T-helper 2 cell treated with Interferon-gamma antibody and Interleukin-4, amounts not matched to agents 5 μg/mL and 100 μg/mL, for 36 hours (primary cell): Measurements from ENCODE around the gene PPP1R3C.

Source experiments
- DNase-seq: peaks from one replicate; pipeline ENCODE4 v3.0.0; 2021; ENCODE audit warnings: low spot score
- H3K27ac Mint-ChIP-seq: one replicate; pipeline ENCODE4 v1.8.0; 2021; ENCODE audit warnings: mild to moderate bottlenecking, mixed read lengths
- H3K27me3 Mint-ChIP-seq: one replicate; pipeline ENCODE4 v1.8.0; 2021; ENCODE audit warnings: low read depth, mixed read lengths
- H3K36me3 Mint-ChIP-seq: one replicate; pipeline ENCODE4 v1.8.0; 2021; ENCODE audit warnings: low read depth, mixed read lengths
- H3K4me1 Mint-ChIP-seq: one replicate; pipeline ENCODE4 v1.8.0; 2021; ENCODE audit warnings: low read depth, mixed read lengths
- H3K4me3 Mint-ChIP-seq: one replicate; pipeline ENCODE4 v1.8.0; 2022; ENCODE audit warnings: mild to moderate bottlenecking, moderate library complexity, mixed read lengths
- H3K9me3 Mint-ChIP-seq: one replicate; pipeline ENCODE4 v1.8.0; 2021; ENCODE audit warnings: mixed read lengths

Gene PPP1R3C

DNA sequence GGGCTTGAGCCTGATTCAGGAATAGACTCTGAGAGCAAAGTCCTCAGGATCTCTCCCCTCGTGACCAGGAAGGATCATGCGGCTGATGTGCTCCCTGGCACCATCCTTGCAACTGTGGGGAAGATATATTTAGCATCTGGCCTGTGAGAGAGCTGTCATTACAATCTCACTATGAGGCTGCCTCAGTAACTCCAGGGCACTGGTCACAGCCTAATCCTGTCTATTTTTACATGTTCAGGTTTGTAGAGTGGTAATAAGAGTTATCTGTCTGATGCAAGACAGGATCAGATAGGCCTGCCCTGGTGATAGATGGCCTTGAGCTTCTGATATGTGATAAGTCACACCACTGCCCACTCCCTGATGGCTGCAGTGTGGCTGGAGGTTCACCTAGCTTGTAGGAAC is 50.7 kb downstream of the PPP1R3C start:
- H3K9me3 Mint-ChIP-seq: no peaks in the 10 kb centered on the region
- no peaks in the 10 kb centered on the region for H3K36me3 Mint-ChIP-seq
- H3K27me3 Mint-ChIP-seq: peaks cover 6% of the 10 kb centered on the region
- no peak overlapping the region for H3K4me3 Mint-ChIP-seq
- DNase-seq: no peak
- H3K27ac Mint-ChIP-seq: no peak overlapping the region
- no peaks in the 10 kb centered on the region for H3K4me1 Mint-ChIP-seq

DNA sequence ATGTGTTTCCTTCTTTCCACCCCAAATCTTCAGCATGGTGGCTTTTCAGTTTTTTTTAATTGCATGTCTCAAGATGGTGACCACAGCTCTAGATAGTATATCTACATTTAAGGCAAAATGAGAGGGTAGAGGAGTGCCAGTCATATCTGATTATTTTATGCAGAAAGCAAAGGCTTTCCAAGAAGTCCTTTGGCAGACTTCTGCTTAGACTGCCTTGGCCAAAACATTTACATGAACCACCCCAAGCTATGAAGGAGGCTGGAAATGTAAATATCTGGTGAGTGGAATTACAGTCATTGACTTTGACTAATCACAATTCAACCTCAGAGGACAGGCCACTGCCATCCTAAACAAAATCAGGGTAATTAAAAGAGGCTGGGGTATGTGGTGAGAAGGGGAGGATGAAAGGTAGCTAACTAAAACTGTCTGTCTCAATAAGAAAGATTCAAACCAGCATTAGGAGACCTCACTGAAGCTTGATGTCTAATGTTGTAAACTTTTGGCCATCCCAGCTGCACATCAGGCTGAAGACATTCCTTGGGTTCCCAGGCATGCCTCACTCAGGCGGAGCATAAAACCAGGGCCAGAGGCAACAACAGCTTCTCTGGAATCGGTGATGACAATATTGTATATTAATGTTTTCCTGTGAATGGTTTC is 53.4 kb downstream of the PPP1R3C start:
- H3K4me3 Mint-ChIP-seq: no peak overlapping the region
- no peaks in the 10 kb centered on the region for H3K4me1 Mint-ChIP-seq
- no peaks in the 10 kb centered on the region for H3K9me3 Mint-ChIP-seq
- no peaks in the 10 kb centered on the region for H3K36me3 Mint-ChIP-seq
- no peak overlapping the region for H3K27ac Mint-ChIP-seq
- peaks cover 3% of the 10 kb centered on the region for H3K27me3 Mint-ChIP-seq
- no peak for DNase-seq
